Astrocyte of the spinal cord (primary cell): ENCODE measurements around the gene EEF1AKMT4.

Experiments used
- DNase-seq: peaks from one replicate; pipeline ENCODE4 v3.0.0; 2011; ENCODE audit warnings: low read depth, low spot score
- H3K4me3 ChIP-seq: 2 replicates; pipeline ENCODE4 v1.5.1; 2011; ENCODE audit warnings: low read depth, mild to moderate bottlenecking, low read length, moderate library complexity
- in situ Hi-C: cut with HindIII; loops from 2 replicates; pipeline ENCODE4 v1.10.0; 2017; ENCODE audit warnings: low sequenced_read_pairs
- TF ChIP-seq, protein P1 (sequence below): IDR thresholded peaks from 2 replicates; pipeline ENCODE4 v1.5.1; 2012; ENCODE audit warnings: low read depth, mild to moderate bottlenecking, low read length, inconsistent platforms

The EEF1AKMT4 gene

DNA sequence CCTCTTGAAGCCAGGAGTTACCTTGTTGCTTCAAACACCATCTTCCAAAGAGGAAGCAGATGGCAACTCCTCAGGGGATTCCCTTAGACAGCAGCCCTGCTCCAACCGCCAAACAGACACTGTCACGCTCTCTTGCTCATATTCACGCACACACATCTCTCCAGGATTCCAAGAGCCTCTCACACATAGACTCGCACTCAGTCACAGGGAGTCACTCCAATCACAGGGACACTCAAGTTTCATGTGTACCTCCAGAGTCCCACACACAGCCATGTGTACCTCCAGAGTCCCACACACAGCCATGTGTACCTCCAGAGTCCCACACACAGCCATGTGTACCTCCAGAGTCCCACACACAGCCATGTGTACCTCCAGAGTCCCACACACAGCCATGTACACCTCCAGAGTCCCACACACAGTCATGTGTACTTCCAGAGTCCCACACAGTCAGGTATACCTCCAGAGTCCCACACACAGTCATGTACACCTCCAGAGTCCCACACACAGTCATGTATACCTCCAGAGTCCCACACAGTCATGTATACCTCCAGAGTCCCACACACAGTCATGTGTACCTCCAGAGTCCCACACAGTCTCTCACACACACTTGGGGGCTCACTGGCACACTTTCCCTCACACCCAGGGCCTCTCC lies 14.0 kb upstream of the EEF1AKMT4 start:
- H3K4me3 ChIP-seq = no peak overlapping the region
- in situ Hi-C loops = no loop called here
- DNase-seq = no peak
- TF ChIP-seq, protein P1, sequence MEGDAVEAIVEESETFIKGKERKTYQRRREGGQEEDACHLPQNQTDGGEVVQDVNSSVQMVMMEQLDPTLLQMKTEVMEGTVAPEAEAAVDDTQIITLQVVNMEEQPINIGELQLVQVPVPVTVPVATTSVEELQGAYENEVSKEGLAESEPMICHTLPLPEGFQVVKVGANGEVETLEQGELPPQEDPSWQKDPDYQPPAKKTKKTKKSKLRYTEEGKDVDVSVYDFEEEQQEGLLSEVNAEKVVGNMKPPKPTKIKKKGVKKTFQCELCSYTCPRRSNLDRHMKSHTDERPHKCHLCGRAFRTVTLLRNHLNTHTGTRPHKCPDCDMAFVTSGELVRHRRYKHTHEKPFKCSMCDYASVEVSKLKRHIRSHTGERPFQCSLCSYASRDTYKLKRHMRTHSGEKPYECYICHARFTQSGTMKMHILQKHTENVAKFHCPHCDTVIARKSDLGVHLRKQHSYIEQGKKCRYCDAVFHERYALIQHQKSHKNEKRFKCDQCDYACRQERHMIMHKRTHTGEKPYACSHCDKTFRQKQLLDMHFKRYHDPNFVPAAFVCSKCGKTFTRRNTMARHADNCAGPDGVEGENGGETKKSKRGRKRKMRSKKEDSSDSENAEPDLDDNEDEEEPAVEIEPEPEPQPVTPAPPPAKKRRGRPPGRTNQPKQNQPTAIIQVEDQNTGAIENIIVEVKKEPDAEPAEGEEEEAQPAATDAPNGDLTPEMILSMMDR = no peak

DNA sequence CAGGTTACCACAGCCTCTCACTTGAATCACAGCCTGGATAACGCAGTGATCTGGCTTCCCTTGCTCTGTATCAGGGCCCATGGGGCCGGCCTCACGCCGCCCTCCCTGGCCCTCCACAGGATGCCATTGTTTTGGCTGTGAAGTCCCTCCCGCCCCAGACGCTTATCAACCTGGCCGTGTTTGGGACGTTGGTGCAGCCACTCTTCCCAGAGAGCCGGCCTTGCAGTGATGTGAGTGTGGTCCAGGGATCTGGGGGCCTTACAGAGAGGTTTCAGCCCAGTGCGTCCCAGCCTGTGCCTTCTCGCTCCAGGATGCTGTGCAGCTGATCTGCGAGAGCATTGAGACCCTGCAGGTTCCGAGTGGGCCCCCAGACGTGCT lies 13.4 kb upstream of the EEF1AKMT4 start:
- TF ChIP-seq, protein P1 = no peak
- in situ Hi-C loops = no loop called here
- DNase-seq = no peak
- no peak overlapping the region for H3K4me3 ChIP-seq

DNA sequence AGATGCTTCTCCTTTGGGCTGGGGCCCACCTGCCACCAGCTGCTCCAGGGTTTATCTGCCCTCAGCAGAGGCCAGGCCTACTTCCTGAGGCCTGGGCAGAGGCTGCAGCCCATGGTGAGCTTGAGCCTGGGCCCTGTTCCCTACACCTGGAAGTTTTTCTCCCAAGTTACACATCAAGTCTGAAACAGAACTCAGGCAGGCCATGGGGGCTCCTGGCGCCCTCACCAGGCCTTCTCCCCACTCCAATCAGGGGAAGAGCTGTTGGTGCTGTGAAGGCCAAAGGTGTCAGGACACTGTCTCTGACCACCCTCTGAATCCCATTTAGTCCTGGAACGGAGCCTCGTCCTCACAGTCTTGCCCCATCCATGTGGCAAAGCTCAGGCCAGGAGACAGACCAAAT lies 12.8 kb upstream of the EEF1AKMT4 start:
- H3K4me3 ChIP-seq = no peak overlapping the region
- no peak for DNase-seq
- in situ Hi-C loops = no loop called here
- TF ChIP-seq, protein P1 = no peak

DNA sequence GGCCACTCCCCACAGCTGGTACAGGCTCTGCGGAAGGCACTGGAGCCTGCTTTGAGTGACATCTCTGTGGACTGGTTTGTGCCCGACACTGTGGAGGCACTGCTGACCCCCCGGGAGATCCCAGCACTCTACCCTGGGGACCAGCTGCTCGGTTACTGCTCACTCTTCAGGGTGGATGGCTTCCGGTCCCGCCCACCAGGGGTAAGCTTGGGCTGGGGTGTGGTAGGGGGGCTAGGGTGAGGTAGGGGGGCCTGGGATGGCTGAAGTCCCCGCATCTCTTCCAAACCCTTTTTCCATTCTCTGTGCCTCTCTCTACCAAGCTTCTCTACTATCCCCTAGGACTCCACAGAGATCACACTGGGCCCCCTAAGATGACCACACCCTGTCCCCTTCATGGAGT lies 12.3 kb upstream of the EEF1AKMT4 start:
- DNase-seq = no peak

DNA sequence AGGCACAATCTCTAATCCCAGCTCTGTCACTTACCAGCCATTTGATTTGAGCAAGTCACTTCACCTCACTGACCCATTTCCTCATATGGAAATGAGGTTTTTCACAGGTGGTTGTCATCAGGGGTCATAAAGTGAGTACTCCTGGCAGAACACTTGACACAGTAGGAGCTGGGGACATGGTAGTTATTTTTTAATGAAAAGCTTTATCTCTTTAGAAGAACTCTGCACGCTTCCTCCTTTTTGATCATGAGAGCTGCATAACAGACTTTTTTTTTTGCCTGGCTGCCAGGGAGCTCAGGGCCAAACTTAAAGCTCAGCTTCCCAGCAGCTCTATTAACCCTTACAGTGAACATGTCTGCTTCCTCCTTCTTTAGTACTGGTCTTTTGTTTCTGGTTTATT lies 11.7 kb upstream of the EEF1AKMT4 start:
- DNase-seq = no peak
- TF ChIP-seq, protein P1 = no peak
- in situ Hi-C loops = no loop called here
- H3K4me3 ChIP-seq = no peak overlapping the region

More for the DNA sequence above, 12.3 kb upstream of the EEF1AKMT4 start:
- no peak overlapping the region for H3K4me3 ChIP-seq
- TF ChIP-seq, protein P1 = no peak
- in situ Hi-C loops = no loop called here

DNA sequence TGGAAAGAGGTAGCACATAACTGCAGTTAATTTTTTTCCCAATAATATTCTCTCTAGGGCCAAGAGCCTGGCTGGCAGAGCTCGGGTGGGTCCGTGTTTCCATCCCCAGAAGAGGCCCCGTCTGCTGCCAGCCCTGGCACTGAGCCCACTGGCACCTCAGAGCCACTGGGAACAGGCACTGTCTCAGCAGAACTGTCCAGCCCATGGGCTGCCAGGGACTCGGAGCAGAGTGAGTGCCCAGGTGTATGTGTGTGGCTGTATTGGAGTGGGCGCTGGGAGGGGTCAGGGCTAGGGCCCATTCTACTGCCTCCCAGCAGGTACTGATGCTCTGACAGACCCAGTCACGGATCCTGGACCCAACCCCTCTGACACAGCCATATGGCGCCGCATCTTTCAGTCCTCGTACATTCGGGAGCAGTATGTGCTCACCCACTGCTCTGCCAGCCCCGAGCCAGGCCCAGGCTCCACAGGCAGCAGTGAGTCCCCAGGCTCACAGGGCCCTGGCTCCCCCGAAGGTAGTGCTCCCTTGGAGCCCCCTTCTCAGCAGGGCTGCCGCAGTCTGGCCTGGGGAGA lies 11.1 kb upstream of the EEF1AKMT4 start:
- DNase-seq = no peak
- H3K4me3 ChIP-seq = no peak overlapping the region
- in situ Hi-C loops = no loop called here
- TF ChIP-seq, protein P1 = no peak
